Subcutaneous adipose tissue (tissue), 4 donors: ENCODE measurements around the gene TMEM175. TPM values are rescaled to one million over a fixed set of nuclear protein-coding genes. Genes with fewer than 3 reads are reported as not detected.

Source experiments
- CTCF ChIP-seq: fragments of 450-650 bp; IDR thresholded peaks from one replicate; pipeline ENCODE4 v1.5.1; 2016; ENCODE audit warnings: low read depth, mild to moderate bottlenecking, control low read depth, antibody characterized with exemption, moderate library complexity
- total RNA-seq, 4 donors: library from RNA; depleted of rRNA; stranded (reverse); fragments of >200 nt; gene quantifications; one replicate each; pipeline ENCODE4 v1.1.0, GENCODE V29; 2016

Gene TMEM175
- total RNA-seq, 4 donors from 2014 or later = 18.5 to 38.1 (median 21.4) TPM

DNA sequence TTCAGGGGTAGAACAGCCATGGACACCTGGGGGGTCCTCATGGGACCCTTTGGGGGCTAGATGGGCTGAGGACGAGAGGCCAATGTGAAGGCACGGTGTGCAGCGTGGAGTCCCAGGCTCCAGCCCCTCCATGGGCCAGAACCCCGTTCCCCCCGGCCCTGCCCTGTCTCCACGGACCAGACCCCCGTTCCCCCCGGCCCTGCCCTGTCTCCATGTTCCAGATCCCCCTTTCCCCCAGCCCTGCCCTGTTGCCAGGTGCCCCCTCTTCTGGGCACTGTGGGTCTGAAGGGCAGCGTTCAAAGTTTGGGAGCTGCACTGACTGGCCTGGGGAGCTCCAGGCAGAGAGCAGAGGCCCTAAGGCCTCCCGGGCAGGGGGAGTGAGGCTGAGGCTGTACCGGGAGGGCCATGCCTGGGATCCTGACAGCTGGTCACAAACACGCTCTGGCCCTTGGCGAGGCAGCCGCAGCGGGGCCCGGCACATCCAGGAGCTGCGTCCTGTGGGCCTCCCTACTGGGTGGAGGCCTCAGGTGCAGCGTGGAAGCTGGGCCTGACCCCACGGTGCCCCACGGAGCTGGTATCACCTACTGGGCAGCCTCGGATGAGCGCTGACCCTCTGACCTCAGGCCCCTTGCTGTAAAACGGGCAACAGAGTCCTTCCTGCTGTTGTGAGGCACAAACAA is 32.2 kb downstream of the TMEM175 start:
- no peak for TF ChIP-seq CTCF

DNA sequence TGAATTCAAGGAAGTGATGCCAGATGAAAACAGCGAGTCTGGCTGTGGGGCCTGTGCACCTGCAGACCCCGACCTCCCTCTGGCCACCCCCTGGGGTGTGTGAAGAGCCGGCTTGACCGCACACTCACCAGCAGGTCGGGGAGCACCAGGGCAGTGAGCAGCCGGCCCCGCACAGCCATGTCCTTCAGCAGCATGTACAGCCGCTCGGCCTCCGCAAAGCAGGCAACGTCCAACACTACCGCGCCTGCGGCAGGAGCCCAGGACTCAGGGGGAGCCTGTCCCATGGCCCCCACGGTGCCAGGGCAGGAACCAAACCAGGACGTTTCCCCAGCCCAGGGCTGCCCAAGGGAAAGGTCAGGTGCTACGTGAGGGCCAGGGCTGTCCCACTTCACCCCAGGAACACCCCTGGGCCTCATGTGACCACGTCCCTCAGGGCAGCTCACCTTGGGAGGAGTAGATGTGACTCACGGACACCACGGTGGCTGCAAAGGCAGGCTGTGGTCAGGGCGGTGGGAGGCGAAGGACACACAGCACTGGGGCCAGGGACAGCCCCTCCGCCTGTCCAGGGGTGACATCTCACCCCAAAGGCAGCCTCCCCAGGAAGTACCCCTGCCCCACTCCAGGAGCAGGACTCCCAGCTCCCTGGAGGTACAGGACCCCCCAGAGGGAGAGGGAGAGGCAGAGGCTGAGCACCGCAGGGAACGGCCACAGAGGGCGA is 32.9 kb downstream of the TMEM175 start:
- TF ChIP-seq CTCF = no peak

DNA sequence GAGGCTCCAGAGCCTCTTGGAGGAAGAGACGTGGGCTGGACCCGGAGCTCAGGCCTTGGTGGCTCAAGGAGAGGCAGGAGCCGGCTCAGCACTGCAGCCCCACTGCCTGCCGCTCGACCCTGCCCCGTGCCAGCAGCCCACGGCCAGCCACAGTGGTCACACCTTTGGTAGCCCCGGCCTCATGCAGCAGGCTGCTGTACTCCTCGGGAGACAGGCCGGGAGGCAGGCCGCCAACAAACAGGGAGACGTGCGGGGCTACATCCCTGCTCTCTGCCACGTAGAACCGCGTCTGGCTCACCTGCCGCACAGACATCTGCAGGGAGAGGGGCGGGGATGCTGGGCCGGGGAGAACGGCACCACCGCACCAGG is 33.5 kb downstream of the TMEM175 start:
- TF ChIP-seq CTCF = no peak

GRCh38 chr4:966266-967112 is 34.2 kb downstream of the TMEM175 start:
- no peak for TF ChIP-seq CTCF

GRCh38 chr4:967113-968104 is 35.1 kb downstream of the TMEM175 start:
- TF ChIP-seq CTCF = no peak

- TF ChIP-seq CTCF = no peak
Measured at GRCh38 chr4:968221-968620, 36.0 kb downstream of the TMEM175 start.
